Measurements from ENCODE around the gene REEP3. TPM values are rescaled to one million over a fixed set of nuclear protein-coding genes. Genes with fewer than 3 reads are reported as not detected.

Gene REEP3
- total RNA-seq, 1 experiment from 2014 or later, result 94.7 TPM

DNA sequence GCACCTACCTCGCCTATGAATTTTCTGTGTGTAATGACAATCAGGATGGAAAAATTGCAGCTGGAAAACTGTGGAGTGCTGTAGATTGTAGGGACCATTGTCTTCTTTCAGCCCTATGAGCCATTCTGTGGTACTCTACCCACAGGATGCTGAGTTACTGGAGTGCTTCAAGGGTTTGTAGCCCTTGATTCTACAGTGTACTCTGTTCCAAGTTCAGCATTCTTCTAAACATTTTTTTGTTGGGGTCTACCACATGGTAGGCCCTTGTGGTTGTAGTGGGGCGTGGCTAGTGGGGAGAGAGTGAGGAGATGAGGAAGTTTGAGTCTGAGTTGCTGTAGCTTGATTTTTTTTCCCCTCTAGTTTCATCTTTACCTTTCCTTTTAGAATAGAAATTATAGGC lies 33.5 kb downstream of the REEP3 start:
- Mint-ChIP-seq H3K4me1 (ENCODE audit: low read depth, unreplicated experiment) (peaks cover 63% of the 10 kb centered on the region), H3K36me3 (ENCODE audit: insufficient read depth, unreplicated experiment) (peaks cover 24% of the 10 kb centered on the region), H3K4me3 (ENCODE audit: low read depth, unreplicated experiment) (peak overlapping the region; percentile 56), H3K9me3 (ENCODE audit: low read depth, unreplicated experiment) (no peaks in the 10 kb centered on the region), H3K27me3 (ENCODE audit: unreplicated experiment) (no peaks in the 10 kb centered on the region), H3K27ac (ENCODE audit: unreplicated experiment) (peak overlapping the region; percentile 98)
- CTCF ChIA-PET, result interaction anchor here (0.6 to 2.0 kb wide), 2 partner anchors 32 to 166 kb away, joined by 4 to 5 read pairs; no protein-coding TSS in a partner anchor
- intact Hi-C loops (cut with micrococcal nuclease; ENCODE audit: unreplicated experiment), result loop anchor here (1.0 kb wide), 1 partner anchor 75 kb away; no protein-coding TSS in a partner anchor
- DNase-seq, result peak; percentile 79
- TF ChIP-seq, protein P1, sequence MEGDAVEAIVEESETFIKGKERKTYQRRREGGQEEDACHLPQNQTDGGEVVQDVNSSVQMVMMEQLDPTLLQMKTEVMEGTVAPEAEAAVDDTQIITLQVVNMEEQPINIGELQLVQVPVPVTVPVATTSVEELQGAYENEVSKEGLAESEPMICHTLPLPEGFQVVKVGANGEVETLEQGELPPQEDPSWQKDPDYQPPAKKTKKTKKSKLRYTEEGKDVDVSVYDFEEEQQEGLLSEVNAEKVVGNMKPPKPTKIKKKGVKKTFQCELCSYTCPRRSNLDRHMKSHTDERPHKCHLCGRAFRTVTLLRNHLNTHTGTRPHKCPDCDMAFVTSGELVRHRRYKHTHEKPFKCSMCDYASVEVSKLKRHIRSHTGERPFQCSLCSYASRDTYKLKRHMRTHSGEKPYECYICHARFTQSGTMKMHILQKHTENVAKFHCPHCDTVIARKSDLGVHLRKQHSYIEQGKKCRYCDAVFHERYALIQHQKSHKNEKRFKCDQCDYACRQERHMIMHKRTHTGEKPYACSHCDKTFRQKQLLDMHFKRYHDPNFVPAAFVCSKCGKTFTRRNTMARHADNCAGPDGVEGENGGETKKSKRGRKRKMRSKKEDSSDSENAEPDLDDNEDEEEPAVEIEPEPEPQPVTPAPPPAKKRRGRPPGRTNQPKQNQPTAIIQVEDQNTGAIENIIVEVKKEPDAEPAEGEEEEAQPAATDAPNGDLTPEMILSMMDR (IDR thresholded peaks at IDR 0.05; ENCODE audit: unreplicated experiment), result no peak
- BruUV-seq (replicated peaks), result no TSS peak

DNA sequence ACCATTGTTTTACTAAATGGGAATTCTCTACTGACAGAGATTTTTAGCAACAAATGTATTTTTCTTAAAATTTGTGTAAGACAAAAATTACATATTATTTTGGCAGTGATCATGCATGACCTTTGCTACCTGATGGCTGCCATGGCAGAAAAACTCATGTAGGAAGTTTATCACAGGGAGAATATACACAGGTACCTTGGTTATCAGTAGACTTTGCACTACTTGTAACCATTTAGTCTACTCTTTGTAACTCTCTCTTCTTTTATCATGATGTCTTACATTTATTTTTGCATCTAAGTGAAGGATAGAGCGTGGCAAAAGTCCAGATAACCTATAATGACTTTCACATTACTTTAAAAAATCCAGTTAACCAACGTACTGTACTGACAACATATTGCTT lies 34.1 kb downstream of the REEP3 start:
- BruUV-seq (replicated peaks), result no TSS peak
- Mint-ChIP-seq H3K4me3 (ENCODE audit: low read depth, unreplicated experiment) (peak overlapping the region; percentile 56), H3K27me3 (ENCODE audit: unreplicated experiment) (no peaks in the 10 kb centered on the region), H3K4me1 (ENCODE audit: low read depth, unreplicated experiment) (peaks cover 56% of the 10 kb centered on the region), H3K9me3 (ENCODE audit: low read depth, unreplicated experiment) (no peaks in the 10 kb centered on the region), H3K27ac (ENCODE audit: unreplicated experiment) (peak overlapping the region; percentile 98), H3K36me3 (ENCODE audit: insufficient read depth, unreplicated experiment) (peaks cover 24% of the 10 kb centered on the region)
- TF ChIP-seq, protein P1 (IDR thresholded peaks at IDR 0.05; ENCODE audit: unreplicated experiment), result no peak
- intact Hi-C loops (cut with micrococcal nuclease; ENCODE audit: unreplicated experiment), result no loop called here
- no peak for DNase-seq
- CTCF ChIA-PET, result interaction anchor here (0.6 to 1.2 kb wide), 2 partner anchors 11 to 33 kb away, joined by 4 to 7 read pairs; no protein-coding TSS in a partner anchor

DNA sequence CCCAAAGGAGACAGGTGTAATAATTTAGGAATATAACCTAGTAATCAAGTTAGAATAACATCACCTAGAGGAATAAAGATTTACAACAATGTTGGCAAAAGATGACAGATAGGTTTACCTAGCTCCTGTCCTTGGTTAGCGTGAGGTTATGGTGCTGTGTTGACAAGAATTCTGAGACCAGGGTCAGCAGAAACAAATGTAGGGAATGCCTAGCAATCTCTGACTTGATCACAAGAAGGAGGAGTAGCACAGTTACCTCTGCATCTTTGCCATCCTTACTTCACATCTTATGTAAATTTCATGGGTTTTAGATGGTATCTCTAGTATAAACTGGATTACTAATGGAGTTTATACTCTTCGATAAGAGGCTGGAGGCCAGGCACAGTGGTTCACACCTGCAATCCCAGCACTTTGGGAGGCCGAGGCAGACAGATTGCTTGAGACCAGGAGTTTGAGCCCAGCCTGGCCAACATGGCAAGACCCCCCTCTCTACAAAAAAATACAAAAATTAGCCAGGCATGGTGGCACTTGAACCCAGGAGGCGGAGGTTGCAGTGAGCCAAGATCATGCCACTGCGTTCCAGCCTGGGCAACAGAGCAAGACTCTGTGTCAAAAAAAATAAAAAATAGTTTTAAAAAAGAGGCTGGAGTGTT lies 37.1 kb downstream of the REEP3 start:
- TF ChIP-seq, protein P1 (IDR thresholded peaks at IDR 0.05; ENCODE audit: unreplicated experiment), result no peak
- peaks cover 14% of the 10 kb centered on the region for H3K36me3 Mint-ChIP-seq (ENCODE audit: insufficient read depth, unreplicated experiment)
- no peaks in the 10 kb centered on the region for H3K27me3 Mint-ChIP-seq (ENCODE audit: unreplicated experiment)
- CTCF ChIA-PET, result interaction anchor here (0.6 to 1.2 kb wide), 3 partner anchors 13 to 314 kb away, joined by 3 read pairs; no protein-coding TSS in a partner anchor
- peaks cover 47% of the 10 kb centered on the region for H3K4me1 Mint-ChIP-seq (ENCODE audit: low read depth, unreplicated experiment)
- DNase-seq, result no peak
- peak overlapping the region; percentile 55 for H3K27ac Mint-ChIP-seq (ENCODE audit: unreplicated experiment)
- H3K4me3 Mint-ChIP-seq (ENCODE audit: low read depth, unreplicated experiment), result no peak overlapping the region
- intact Hi-C loops (cut with micrococcal nuclease; ENCODE audit: unreplicated experiment), result no loop called here
- BruUV-seq (replicated peaks), result no TSS peak
- H3K9me3 Mint-ChIP-seq (ENCODE audit: low read depth, unreplicated experiment), result no peaks in the 10 kb centered on the region

DNA sequence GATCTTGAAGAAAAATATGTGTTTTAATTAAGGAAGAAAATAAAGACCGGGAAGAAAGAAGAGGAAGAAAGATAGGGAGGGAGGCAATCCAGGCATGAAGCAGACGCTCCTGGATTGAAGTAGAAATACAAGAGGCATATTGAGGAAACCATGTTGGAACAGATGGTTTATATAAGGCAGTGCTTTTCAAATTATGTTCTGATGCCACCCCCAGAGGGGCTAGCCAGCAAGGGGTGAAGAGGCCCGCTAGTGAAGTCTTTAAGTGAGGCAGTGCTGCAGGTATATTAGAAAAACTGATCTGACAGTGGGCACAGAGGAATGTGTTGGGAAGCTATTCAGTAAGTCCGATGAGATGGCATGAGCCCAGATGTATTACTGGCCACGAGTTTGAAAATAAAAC lies 40.1 kb downstream of the REEP3 start:
- no peaks in the 10 kb centered on the region for H3K27me3 Mint-ChIP-seq (ENCODE audit: unreplicated experiment)
- no peak overlapping the region for H3K4me3 Mint-ChIP-seq (ENCODE audit: low read depth, unreplicated experiment)

More for the DNA sequence above, 40.1 kb downstream of the REEP3 start:
- DNase-seq, result no peak
- H3K27ac Mint-ChIP-seq (ENCODE audit: unreplicated experiment), result no peak overlapping the region
- TF ChIP-seq, protein P1 (IDR thresholded peaks at IDR 0.05; ENCODE audit: unreplicated experiment), result no peak
- no peaks in the 10 kb centered on the region for H3K36me3 Mint-ChIP-seq (ENCODE audit: insufficient read depth, unreplicated experiment)
- H3K4me1 Mint-ChIP-seq (ENCODE audit: low read depth, unreplicated experiment), result peaks cover 21% of the 10 kb centered on the region
- no TSS peak for BruUV-seq (replicated peaks)
- CTCF ChIA-PET, result no interaction called here
- H3K9me3 Mint-ChIP-seq (ENCODE audit: low read depth, unreplicated experiment), result no peaks in the 10 kb centered on the region
- intact Hi-C loops (cut with micrococcal nuclease; ENCODE audit: unreplicated experiment), result no loop called here

All from Calu3 (cell line).